Heart left ventricle (tissue), 13 donors: Measurements from ENCODE around the gene TLX1.

Source experiments
- POLR2A ChIP-seq, 2 donors: fragments of 450-650 bp; IDR thresholded peaks; one replicate each; pipeline ENCODE4 v1.6.1; 2017; ENCODE audit warnings: antibody characterized with exemption in 2 of 2, mild to moderate bottlenecking in 2 of 2, moderate library complexity in 2 of 2
- TF ChIP-seq, protein P1 (sequence below), 12 donors: fragments of 200-600 bp; sonication (generic) in 4 of 12; IDR thresholded peaks; one replicate each; pipeline versions ENCODE4 v1.5.0 to v1.8.0; 2018 to 2022; ENCODE audit warnings: antibody characterized with exemption in 12 of 12, mild to moderate bottlenecking in 5 of 12
- donor health status: ischemic (EF 13 %, LVEDD 7.1; RV severe dilation, severe dysfunction).
- donor health status: DM: no; HTN: yes; CAD: no.
- donor health status: DM: no; HTN: no; CAD: no.
- donor health status: ischemic (EF 25% LVEDD 6.9; RV normal size, moderate dysfunction).
- donor health status: ischemic (EF 25% LVEDD 5.7; RV mildly dilated, moderate dysfunction).
- donor health status: ischemic (EF 35%, LVEDD 5.7; RV mildly dilated, moderate dysfunction).
- donor health status: nonischemic (EF 11% LVEDD 7.7; RV severe dilation, severe dysfunction).
- donor health status: DM: yes; HTN: yes; CAD: no.
- donor health status: PGD.
- donor health status: ischemic (EF 29% LVEDD 5.4; RV normal size, mild dysfunction).
- donor health status: nonischemic (EF 23%, LVEDD 6.1; RV moderate dilation, normal function).

GRCh38 chr10:101123815-101124617, 7.1 kb upstream of the TLX1 start:
- TF ChIP-seq, protein P1, sequence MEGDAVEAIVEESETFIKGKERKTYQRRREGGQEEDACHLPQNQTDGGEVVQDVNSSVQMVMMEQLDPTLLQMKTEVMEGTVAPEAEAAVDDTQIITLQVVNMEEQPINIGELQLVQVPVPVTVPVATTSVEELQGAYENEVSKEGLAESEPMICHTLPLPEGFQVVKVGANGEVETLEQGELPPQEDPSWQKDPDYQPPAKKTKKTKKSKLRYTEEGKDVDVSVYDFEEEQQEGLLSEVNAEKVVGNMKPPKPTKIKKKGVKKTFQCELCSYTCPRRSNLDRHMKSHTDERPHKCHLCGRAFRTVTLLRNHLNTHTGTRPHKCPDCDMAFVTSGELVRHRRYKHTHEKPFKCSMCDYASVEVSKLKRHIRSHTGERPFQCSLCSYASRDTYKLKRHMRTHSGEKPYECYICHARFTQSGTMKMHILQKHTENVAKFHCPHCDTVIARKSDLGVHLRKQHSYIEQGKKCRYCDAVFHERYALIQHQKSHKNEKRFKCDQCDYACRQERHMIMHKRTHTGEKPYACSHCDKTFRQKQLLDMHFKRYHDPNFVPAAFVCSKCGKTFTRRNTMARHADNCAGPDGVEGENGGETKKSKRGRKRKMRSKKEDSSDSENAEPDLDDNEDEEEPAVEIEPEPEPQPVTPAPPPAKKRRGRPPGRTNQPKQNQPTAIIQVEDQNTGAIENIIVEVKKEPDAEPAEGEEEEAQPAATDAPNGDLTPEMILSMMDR (IDR thresholded peaks at IDR 0.05), result no peak
- no peak for TF ChIP-seq POLR2A (IDR thresholded peaks at IDR 0.05)
